ENCODE data around the gene PTGDS.

Gene PTGDS

GRCh38 chr9:136945333-136946227 is 31.7 kb upstream of the PTGDS start:
- DNase-seq (ENCODE audit: low read depth, low spot score) = no peak

DNA sequence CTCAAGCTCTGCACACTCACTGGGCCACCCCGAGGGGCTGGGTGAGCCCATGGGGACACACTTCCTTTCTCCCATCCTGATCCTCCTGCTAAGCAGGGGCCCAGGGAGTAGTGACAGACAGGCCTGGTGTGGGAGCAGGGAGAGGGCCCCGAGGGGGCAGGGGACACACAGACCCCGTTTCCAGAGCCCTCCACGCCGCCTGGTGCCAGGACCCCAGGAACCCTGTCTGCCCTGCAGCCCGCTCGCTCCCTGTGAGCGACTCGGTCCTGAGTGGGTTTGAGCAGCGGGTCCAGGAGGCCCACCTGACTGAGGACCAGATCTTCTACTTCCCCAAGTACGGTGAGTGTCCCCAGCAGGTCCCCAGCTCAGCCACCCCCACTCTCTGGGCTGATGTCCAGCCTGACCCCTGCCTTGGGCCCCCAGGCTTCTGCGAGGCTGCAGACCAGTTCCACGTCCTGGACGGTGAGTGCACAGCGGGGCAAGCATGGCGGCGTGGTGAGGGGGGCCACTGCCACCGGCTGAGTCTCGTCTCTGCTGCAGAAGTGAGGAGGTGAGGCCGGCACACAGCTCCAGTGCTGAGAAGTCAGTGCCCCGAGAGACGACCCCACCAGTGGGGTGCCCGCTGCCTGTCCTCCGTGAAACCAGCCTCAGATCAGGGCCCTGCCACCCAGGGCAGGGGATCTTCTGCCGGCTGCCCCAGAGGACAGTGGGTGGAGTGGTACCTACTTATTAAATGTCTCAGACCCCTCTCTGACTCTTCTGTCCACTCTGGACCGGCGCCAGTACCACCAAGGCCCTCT is 30.9 kb upstream of the PTGDS start:
- no peak for DNase-seq (ENCODE audit: low read depth, low spot score)

DNA sequence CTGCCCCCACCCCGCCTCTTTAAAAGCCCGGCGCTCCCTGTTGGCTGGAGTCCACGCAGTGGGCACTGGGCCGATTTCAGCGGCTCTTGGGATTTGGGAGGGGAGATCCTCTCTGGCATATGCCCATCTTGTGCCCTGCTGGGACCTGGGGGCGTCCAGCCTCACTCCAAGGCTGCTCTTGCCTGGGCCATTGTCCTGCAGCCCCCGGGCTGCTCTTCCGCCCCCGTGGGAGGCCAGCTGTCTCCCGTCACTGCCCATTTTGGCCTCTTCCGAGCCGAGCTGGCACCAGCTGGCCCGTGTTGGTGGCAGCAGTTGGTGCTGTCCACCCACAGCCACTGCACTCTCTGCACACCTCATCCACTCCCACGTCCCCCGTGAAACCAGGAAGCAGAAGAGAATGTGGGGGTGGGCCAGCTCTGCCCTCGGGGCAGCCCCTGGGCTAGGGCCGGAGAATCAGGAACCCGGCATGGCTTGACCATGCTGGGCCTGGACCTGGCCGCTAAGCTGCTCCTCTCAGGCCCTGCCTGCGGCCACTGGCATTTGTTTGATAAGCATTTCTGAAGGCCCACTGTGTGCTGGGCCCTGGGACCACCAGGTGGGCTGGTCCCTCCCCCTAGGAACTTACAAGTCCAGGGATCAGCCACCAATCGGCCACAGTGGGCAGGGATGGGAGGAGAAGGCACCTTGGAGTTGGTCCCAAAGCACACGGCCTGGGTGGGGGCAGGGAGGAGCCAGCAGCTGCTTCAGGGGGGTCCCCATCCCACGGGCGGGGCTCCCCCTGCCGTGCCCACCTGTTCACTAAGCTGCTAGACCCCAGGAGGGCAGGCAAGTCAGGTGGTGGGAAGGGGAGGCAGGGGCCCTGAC is 30.0 kb upstream of the PTGDS start:
- no peak for DNase-seq (ENCODE audit: low read depth, low spot score)

- no peak for DNase-seq (ENCODE audit: low read depth, low spot score)
Observed at GRCh38 chr9:136947955-136948510, 29.3 kb upstream of the PTGDS start.

GRCh38 chr9:136949239-136949816 is 28.0 kb upstream of the PTGDS start:
- DNase-seq (ENCODE audit: low read depth, low spot score) = no peak

GRCh38 chr9:136949817-136950655 is 27.3 kb upstream of the PTGDS start:
- peak; percentile 75 for DNase-seq (ENCODE audit: low read depth, low spot score)

- no peak for DNase-seq (ENCODE audit: low read depth, low spot score)
Observed at GRCh38 chr9:136950656-136951276, 26.5 kb upstream of the PTGDS start.

DNA sequence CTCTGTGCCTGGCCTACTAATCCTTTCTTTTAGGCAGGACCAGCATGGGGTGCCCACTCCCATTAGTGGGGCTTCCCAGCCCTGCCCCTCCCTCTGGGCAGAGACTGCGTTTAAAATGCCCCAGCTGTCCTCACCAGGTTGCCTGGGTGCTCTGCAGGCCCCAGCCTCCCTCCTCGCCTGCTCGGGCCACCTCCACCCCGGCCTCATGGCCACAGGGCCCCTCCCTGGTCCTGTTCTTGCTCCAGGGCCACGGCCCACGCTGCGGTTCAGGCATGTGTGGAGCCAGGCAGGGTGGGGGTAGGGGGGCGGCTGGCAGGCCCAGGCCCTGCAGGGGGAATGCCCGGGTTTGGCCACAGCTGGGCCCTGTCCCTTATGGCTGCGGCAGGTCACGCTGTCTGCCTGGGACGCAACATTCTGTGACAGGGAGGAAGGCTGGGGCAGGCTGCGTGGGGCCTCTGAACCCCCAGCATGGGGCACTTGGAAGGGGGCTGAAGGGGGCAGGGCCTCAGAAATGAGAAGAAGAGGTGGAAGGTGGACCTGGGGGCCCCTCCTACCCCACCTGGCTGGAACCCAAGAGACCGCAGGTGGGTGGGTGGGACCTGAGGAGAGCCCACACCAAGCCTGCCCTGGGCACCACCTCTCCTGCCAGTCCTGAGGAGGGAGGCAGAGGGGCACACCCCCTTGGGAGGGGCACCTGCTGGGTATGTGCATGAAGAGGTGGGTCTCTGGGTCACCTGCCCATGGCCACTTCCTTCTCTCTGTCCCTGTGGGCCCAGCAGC is 25.6 kb upstream of the PTGDS start, which contains the start of gene LCN12:
Gene LCN12, plus strand, starts transcription at position 733 of the 780 bp plus-strand sequence. CDS start 55 bp downstream, outside the sequence.
- DNase-seq (ENCODE audit: low read depth, low spot score) = no peak

DNA sequence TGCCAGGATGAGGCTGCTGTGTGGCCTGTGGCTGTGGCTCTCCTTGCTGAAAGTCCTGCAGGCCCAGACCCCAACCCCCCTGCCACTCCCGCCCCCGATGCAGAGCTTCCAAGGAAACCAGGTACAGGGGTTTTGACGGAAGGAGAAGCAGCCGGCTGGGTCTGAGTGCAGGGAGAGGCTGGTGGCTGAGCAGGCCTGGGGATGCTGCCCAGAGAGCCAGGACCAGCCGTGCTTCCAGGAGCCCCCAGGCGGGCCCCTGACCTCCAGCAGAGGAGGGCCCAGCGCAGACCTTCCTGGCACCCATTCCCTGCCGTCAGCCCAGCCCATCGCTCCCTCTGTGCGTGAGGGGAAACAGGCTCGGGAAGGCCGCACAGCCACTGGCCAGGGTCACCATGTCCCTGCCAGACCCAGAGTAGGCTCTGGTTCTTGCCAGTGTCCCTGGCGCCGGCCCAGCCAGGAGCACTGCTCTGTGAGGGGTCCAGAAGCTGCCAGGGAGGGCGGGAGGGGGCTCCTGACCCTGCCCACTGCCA is 24.9 kb upstream of the PTGDS start:
- DNase-seq (ENCODE audit: low read depth, low spot score) = no peak

- DNase-seq (ENCODE audit: low read depth, low spot score) = no peak
Observed at GRCh38 chr9:136952876-136953770, 24.2 kb upstream of the PTGDS start.

DNA sequence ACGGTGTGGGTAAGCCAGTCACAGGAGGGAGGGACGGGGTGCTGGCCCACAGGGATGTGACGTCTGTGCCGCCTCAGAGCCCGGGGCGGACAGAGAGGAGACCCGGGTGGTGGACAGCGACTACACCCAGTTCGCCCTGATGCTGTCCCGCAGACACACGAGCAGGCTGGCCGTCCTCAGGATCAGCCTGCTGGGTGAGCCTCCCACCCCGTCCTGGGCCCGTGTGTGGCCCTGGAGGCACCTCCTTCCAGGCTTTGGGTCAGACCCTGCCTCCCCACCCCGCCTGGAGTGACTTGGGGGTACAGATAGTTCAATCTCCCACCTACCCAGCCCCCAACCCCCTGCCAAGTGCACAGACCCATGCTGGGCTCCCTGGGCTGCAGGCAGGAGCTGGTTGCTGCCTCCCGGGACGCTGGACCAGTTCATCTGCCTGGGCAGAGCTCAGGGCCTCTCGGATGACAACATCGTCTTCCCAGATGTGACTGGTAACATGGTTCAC is 23.5 kb upstream of the PTGDS start:
- DNase-seq (ENCODE audit: low read depth, low spot score) = no peak

DNA sequence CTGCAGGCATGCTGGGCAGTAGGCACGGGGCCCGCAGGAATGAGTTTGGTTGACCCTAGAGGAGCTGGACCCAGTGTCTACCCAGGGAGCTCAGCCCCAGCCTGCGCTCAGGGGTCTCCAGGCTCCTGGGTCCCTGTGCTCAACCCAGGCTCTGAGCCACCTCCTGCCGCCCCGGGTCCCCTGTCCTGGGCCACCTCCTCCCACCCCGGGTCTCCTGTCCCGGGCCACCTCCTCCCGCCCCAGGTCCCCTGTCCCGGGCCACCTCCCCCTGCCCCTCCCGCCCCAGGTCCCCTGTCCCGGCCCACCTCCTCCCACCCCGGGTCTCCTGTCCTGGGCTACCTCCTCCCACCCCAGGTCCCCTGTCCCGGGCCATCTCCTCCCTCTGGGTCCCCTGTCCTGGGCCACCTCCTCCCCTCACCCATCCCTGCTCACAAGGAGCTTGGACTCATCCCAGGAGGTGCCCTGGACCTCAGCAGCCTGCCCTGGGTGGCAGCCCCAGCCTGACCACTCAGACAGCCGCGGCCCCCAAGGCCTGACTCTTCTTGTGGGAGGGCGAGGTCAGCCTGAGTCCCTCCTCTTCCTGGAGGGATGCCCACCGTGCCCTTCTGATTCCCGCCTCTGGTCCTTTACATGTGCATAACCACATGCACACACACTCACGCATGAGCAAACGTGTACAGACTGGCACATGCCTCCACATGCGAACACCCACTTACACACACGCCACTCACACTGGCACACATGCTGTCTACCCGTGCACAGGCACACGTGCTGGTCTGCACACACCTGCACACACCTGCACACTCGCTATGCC is 22.8 kb upstream of the PTGDS start:
- no peak for DNase-seq (ENCODE audit: low read depth, low spot score)

DNA sequence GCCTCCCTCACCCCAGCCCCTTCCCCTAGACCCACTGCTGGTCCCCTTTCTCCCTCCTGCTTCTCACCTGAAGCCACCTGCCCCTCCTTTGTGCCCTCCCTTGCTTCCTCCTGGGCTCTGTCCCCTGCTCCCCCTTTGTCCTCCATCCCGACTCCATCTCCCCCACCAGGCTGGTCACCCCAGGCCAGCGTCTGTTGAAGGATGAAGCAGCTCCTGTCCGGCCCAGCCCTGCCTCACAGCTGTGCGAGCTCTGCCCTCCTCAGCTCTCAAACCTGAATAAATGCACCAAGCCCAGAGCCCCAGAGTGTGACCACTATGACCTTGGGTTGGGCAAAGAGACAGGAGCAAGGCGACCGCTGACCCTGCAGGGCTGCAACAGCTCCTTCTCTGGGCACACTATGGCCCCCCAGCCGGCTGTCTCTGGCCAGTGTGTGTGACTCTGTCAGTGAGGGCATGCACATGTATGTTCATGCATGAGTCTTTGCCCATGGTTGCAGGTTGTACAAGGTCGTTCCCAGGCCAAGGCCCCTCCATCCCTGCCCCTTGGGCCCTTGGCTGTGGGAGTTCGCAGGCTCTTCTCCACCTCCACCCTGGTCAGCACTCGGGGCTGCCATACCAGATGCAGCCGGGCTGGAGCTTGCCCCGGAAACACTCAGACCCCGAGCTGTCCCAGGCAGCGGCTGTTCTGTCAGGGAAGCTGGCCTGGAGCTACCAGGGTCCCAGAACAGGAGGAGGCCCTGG is 21.9 kb upstream of the PTGDS start:
- DNase-seq (ENCODE audit: low read depth, low spot score) = no peak

GRCh38 chr9:136955943-136956335 is 21.4 kb upstream of the PTGDS start:
- DNase-seq (ENCODE audit: low read depth, low spot score) = no peak

- DNase-seq (ENCODE audit: low read depth, low spot score) = no peak
Observed at GRCh38 chr9:136956604-136957003, 20.7 kb upstream of the PTGDS start.

- DNase-seq (ENCODE audit: low read depth, low spot score) = no peak
Observed at GRCh38 chr9:136957461-136957860, 19.8 kb upstream of the PTGDS start.
